Activated CD8-positive, alpha-beta memory T cell treated with anti-CD3 and anti-CD28 coated beads, Interleukin-2, amount 50 U/mL, for 24 hours (primary cell): ENCODE measurements around the gene DDX10.
A peak's percentile ranks its signal among the peaks of the same experiment; 100 is the strongest.
"Not testable (repeated sequence)": the region's sequence is repeated elsewhere in the genome, so short reads cannot be mapped to it uniquely, and the experiment has no call there.

ENCODE experiments used
- DNase-seq: peaks from one replicate; pipeline ENCODE4 v3.0.0-alpha.2; 2020; ENCODE audit errors: extremely low read depth

Gene DDX10

GRCh38 chr11:108664730-108665525, at the start of gene DDX10:
DDX10 (plus strand) TSS chr11:108665069; CDS start chr11:108665154, 85 bp downstream.
- peak; percentile 95 for DNase-seq

GRCh38 chr11:108616549-108616948, 48.3 kb upstream of the DDX10 start:
- no peak for DNase-seq

DNA sequence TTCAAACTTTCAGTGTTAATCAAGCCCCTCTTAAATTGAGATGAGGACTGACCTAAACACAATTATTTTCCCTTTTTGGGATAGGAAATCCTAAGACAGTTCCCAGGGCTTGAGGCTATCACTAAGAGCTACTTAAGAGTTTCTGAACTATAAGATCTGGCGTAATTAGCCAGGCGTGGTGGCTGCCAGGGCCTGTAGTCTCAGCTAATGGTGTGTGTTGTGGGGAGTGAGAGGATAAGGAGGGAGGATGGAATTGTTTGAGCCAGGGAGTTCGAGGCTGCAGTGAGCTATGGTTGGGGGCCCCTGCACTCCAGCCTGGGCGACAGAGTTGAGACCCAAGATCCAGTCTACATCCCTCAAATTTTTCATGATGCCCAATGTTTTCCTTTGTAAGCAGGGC, 47.8 kb upstream of the DDX10 start:
- no peak for DNase-seq

DNA sequence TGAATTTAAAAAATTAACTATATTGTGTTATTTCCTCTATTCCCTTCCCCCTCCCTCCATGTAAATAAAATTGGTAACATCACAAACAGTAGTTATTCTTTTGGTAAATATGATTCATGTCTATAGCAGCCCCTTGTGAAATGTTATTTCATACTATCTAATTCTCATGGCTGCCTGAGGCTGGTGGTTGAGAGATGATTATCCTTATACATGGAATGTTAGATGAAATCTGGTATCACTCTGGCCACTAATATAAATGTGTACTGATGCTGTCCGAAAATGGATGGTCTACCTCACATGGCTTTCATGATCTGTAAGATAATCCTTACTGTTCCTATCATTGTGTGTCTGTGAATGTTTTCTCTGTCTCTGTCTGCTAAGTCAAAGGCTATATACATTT, 46.3 kb upstream of the DDX10 start:
- DNase-seq, result no peak

DNA sequence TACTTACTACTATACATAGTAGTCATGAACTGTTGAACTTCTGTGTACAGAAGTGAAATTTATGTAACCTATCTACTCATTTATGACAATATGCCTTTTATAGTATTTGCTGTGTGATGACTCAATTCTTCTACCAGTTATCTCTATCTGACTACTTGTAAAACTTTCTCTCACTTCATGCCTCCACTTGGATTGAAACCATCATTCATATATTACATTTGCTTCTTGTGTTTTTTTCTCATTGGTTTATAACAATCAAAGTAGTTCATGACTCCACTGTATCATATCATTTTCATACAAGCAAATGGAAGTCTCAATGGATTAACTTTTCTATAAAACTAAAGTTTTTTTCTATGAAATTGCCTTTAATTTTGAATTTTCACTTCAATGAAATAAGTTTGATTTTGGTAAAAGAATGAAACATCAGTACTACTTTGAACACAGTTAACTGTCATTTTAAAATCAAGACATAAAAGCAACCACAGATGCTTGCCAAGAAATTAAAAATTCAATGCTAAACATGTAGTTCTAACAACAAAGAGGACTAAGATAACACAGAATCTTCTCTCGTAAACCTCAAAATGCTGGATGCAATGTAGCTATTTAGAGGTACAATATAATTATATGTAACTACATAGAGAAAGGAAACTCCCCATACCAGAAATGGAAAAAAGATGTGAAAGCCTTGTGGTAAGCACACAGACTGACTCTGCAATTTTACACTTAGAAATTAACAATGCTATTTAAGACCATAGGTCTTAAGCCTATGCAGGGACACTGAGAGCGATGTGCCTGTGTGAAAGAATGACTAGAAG, 43.7 kb upstream of the DDX10 start:
- DNase-seq, result no peak

GRCh38 chr11:108622341-108622740, 42.5 kb upstream of the DDX10 start:
- DNase-seq, result no peak

GRCh38 chr11:108624196-108624925, 40.5 kb upstream of the DDX10 start:
- no peak for DNase-seq

GRCh38 chr11:108628326-108628725, 36.5 kb upstream of the DDX10 start:
- no peak for DNase-seq

DNA sequence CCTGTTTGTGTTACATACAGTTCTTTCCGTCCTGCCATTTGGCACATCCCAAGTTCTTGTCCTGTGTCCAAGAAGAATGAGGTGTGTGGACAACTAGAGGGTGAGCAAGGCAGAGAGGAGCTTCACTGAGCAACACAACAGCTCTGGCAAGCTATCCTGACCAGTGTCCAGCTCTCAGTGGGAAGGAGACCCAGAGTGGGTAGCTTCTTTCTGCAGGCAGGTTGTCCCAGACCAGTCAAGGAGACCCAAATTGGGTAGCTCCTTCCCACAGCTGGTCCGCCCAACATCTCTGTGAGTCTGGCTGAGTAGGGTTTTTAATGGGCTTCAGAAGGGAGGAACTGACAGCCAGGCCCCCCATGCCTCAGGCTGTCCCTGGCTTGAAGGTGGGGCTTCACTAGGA, 36.1 kb upstream of the DDX10 start:
- no peak for DNase-seq

DNA sequence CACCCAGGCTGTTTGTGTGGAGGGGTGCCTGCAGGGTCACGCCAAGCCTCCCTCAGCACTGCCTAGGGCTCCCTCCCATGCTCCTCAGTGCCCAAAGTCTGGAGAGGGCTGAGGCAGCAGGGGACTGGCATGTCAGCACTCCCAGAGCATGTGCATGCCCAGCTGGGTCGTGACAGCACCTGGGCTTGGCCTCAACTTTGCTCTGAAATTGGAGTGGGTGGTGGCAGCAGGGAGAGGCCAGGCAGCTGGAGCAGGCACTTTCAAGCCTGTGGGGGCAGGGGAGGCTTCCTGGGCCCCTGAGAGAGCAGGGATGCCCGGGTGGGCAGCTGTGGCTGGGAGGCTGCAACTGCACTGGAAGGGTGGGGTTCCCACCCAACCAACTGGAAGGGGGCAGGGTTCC, 35.6 kb upstream of the DDX10 start:
- DNase-seq, result no peak

- no peak for DNase-seq
Measured at GRCh38 chr11:108632041-108632704, 32.7 kb upstream of the DDX10 start.

GRCh38 chr11:108635106-108635505, 29.8 kb upstream of the DDX10 start:
- DNase-seq, result no peak

DNA sequence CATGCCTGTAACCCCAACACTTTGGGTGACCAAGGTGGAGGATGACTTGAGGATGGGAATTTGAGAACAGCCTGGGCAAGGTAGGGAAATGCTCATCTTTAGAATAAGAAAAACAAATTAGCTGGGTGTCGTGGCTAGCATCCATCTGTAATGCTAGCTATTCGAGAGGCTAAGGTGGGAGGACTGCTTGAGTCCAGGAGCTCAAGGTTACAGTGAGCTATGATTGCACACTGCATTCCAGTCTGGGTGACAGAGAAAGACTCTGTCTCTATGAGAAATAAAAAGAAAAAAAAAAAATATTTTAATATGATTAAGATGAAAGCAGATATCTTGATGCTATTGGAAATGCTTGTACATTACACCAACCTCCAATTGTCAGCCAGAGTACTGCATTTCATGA, 28.6 kb upstream of the DDX10 start:
- DNase-seq, result no peak

DNA sequence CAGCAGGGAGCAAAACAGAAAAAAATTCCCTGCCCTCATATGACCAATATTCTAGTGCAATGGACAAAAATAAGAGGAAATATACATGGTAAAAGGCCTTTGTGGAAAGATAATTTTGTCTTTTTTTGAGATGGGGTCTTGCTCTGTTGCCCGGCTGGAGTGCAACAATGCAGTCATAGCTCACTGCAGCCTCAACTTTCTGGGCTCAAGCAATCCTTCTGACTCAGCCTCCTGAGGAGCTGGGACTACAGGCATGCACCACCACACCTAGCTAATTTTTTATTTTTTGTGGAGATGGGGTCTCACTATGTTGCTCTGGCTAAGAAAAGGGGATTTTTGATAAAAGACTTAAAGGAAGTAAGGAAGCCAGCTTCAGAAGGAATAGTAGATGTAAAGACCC, 25.7 kb upstream of the DDX10 start:
- DNase-seq, result no peak

DNA sequence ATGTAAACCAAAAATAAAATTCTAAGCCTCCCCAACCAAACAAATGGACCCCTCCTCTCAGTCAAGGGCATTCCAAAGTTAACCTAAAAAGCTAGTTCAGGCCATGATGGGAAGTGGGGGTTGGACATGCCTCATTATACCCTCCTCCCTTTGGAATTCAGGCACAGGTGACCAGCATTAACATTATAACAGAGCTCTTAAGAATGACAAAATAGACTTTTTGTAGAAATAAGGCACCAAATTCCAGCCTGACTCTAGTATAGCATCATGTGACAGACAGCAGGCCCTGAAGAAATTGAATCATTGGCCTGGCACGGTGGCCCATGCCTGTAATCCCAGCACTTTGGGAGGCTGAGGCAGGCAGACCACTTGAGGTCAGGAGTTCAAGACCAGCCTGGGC, 23.1 kb upstream of the DDX10 start:
- DNase-seq, result not testable (repeated sequence)

DNA sequence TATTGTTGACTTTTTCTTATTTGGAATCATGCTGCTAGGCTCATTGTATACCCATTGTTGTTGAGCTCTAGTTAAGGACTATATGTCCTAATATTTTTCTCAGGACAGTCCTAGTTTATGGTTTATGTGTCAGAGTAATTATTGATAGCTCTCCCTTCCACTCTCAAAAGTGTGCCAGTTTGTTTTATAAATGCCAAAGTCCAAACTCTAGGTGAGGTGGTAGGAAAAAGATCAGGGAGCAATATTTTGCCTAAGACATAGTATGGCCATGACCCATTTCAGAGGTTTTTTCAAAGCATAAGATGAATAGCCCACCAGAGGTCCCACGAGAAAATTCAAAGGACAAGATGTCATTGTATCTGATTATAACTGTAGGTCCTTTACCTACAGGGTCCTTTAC, 20.9 kb upstream of the DDX10 start:
- no peak for DNase-seq

DNA sequence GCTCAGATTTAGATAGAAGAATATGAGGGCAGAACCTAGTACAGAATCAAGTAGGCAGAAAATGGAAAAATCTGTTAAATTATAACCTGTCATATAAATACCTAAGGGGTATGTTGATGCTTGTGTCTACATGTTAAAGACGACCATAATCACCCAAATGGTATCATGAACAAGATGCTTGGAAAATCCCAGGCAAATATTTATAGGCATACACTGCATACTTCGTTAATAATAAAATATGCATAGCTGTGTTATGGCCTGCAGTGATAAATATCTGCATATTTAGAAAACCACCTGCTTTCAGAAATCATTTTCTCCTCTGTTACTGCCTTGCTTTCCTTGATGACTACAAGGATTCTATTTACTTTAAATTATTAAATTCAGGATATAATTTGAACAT, 18.9 kb upstream of the DDX10 start:
- DNase-seq, result no peak

- no peak for DNase-seq
Measured at GRCh38 chr11:108647387-108647700, 17.5 kb upstream of the DDX10 start.

DNA sequence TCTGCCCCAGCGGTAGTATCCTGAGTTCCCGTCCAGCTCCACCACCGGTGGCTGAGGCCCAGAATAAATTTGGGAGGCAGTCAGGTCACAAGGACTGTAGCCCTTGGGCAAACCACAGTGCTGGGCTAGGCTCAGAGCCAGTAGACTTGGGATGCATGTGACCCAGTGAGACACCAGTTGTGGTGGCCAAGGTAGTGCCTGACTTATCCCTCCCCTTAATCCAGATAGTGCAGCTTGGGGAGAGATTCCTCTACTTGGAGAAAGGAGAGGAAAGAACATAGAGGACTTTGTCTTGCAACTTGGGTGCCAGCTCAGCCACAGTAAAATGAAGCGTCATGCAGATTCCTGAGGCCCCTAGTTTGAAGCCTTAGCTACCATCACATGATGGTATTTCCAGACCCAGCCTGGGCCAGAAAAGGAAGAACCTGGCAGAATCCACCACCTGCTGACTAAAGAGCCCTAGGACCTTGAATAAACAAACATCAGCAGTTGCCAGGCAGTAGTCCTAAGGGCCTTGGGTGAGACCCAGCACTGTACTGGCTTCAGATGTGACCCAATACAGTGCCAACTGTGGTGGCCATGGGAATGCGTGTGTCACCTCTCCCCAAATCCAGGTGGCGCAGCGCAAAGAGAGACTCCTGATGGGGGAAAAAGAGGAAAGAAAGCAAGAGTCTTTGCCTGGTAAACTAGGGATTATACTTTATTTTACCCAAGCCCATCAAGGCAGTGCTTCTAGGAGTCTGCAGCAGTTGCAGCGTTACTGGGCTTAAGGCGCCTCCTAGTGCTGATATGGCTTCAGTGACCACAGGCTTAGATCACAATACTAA, 17.0 kb upstream of the DDX10 start:
- peak; percentile 21 for DNase-seq

GRCh38 chr11:108648528-108648885, 16.4 kb upstream of the DDX10 start:
- no peak for DNase-seq

DNA sequence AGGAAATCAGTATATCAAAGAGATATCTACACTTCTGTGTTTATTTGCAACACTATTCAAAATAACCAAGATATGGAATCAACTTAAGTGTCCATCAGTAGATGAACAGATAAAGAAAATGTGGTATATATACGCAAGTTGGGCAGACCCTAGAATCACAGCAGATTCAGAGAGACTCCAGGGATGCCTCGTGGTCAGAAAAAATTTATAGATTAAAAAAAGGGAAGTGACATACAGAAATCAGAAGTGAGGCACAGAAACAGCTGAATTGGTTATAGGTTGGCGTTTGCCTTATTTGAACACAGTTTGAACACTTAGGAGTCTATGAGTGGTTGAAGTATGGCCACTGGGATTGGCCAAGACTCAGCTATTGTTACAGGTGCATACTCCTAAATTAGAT, 10.8 kb upstream of the DDX10 start:
- not testable (repeated sequence) for DNase-seq
